Osteocyte (in vitro differentiated cells): Measurements from ENCODE around the gene TMEM204. TPM values are rescaled to one million over a fixed set of nuclear protein-coding genes. Genes with fewer than 3 reads are reported as not detected.

Experiments used
- DNase-seq: peaks from one replicate; pipeline ENCODE4 v3.0.0; 2021; ENCODE audit warnings: mixed read lengths; ENCODE audit not compliant: unreplicated experiment; ENCODE audit errors: extremely low spot score
- H3K27ac Mint-ChIP-seq: one replicate; pipeline ENCODE4 v1.8.0; 2021; ENCODE audit warnings: mild to moderate bottlenecking, mixed read lengths; ENCODE audit not compliant: unreplicated experiment
- H3K27me3 Mint-ChIP-seq: one replicate; pipeline ENCODE4 v1.8.0; 2021; ENCODE audit warnings: mixed read lengths; ENCODE audit not compliant: unreplicated experiment
- H3K36me3 Mint-ChIP-seq: one replicate; pipeline ENCODE4 v1.8.0; 2021; ENCODE audit warnings: mixed read lengths; ENCODE audit not compliant: unreplicated experiment
- H3K4me1 Mint-ChIP-seq: one replicate; pipeline ENCODE4 v1.8.0; 2021; ENCODE audit warnings: mixed read lengths; ENCODE audit not compliant: unreplicated experiment
- H3K4me3 Mint-ChIP-seq: one replicate; pipeline ENCODE4 v1.8.0; 2021; ENCODE audit warnings: mild to moderate bottlenecking, moderate library complexity, mixed read lengths; ENCODE audit not compliant: unreplicated experiment
- H3K9me3 Mint-ChIP-seq: one replicate; pipeline ENCODE4 v1.8.0; 2021; ENCODE audit warnings: mixed read lengths; ENCODE audit not compliant: unreplicated experiment
- total RNA-seq: library from RNA; stranded (reverse); gene quantifications from 2 replicates; pipeline ENCODE4 v1.2.1, GENCODE V29; 2021
- TF ChIP-seq, protein P1 (sequence below): fragments of 200-600 bp; sonication (generic); IDR thresholded peaks from 2 replicates; pipeline ENCODE4 v1.5.0; 2021; ENCODE audit warnings: antibody characterized with exemption, mild to moderate bottlenecking, moderate library complexity

Gene TMEM204
- total RNA-seq, 1 donor from 2014 or later: 14.5 TPM

DNA sequence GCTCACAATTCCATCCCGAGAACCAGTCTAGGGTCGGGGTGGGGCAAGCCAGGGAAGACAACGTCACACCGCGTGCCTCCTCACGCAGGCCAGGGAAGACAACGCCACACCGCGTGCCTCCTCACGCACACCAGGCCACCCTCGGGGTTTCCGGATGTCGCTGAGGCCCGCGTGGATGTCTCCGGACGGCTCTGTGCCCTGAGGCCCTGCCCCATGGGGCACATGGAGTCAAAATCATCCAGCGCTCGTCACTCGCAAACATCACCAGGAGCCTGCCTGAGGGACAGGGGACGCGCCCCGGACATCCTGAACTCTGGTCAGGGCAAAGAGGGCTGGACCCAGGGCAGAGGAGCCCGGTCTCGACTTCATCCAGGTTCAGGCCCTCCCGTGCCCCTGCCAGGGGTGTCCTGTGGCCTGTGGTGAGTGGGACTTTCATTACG is 3.7 kb downstream of the TMEM204 start:
- H3K27me3 Mint-ChIP-seq: no peaks in the 10 kb centered on the region
- H3K27ac Mint-ChIP-seq: no peak overlapping the region
- no peaks in the 10 kb centered on the region for H3K9me3 Mint-ChIP-seq
- no peak for DNase-seq
- TF ChIP-seq, protein P1, sequence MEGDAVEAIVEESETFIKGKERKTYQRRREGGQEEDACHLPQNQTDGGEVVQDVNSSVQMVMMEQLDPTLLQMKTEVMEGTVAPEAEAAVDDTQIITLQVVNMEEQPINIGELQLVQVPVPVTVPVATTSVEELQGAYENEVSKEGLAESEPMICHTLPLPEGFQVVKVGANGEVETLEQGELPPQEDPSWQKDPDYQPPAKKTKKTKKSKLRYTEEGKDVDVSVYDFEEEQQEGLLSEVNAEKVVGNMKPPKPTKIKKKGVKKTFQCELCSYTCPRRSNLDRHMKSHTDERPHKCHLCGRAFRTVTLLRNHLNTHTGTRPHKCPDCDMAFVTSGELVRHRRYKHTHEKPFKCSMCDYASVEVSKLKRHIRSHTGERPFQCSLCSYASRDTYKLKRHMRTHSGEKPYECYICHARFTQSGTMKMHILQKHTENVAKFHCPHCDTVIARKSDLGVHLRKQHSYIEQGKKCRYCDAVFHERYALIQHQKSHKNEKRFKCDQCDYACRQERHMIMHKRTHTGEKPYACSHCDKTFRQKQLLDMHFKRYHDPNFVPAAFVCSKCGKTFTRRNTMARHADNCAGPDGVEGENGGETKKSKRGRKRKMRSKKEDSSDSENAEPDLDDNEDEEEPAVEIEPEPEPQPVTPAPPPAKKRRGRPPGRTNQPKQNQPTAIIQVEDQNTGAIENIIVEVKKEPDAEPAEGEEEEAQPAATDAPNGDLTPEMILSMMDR: no peak
- H3K4me3 Mint-ChIP-seq: no peak overlapping the region
- H3K4me1 Mint-ChIP-seq: peaks cover 38% of the 10 kb centered on the region
- peaks cover 12% of the 10 kb centered on the region for H3K36me3 Mint-ChIP-seq

GRCh38 chr16:1537763-1538289 is 4.4 kb downstream of the TMEM204 start:
- Mint-ChIP-seq H3K27me3 (no peaks in the 10 kb centered on the region), H3K4me1 (peaks cover 34% of the 10 kb centered on the region), H3K4me3 (no peak overlapping the region), H3K36me3 (peaks cover 16% of the 10 kb centered on the region), H3K27ac (no peak overlapping the region), H3K9me3 (no peaks in the 10 kb centered on the region)
- no peak for DNase-seq
- TF ChIP-seq, protein P1: no peak

- Mint-ChIP-seq H3K4me3 (no peak overlapping the region), H3K4me1 (peaks cover 33% of the 10 kb centered on the region), H3K36me3 (peaks cover 19% of the 10 kb centered on the region), H3K27ac (no peak overlapping the region), H3K9me3 (no peaks in the 10 kb centered on the region), H3K27me3 (no peaks in the 10 kb centered on the region)
- no peak for DNase-seq
- TF ChIP-seq, protein P1: no peak
These were observed 5.5 kb downstream of the TMEM204 start for GRCh38 chr16:1538804-1539520.

- H3K27me3 Mint-ChIP-seq: no peaks in the 10 kb centered on the region
- no peak overlapping the region for H3K27ac Mint-ChIP-seq
- no peak overlapping the region for H3K4me3 Mint-ChIP-seq
These were observed 6.5 kb downstream of the TMEM204 start for GRCh38 chr16:1539720-1540555.

More at GRCh38 chr16:1539720-1540555, 6.5 kb downstream of the TMEM204 start:
- Mint-ChIP-seq H3K4me1 (peaks cover 27% of the 10 kb centered on the region), H3K36me3 (peaks cover 19% of the 10 kb centered on the region), H3K9me3 (no peaks in the 10 kb centered on the region)
- no peak for DNase-seq
- TF ChIP-seq, protein P1: no peak
